ENCODE data around the gene HOXB3.

HOXB3 gene

DNA sequence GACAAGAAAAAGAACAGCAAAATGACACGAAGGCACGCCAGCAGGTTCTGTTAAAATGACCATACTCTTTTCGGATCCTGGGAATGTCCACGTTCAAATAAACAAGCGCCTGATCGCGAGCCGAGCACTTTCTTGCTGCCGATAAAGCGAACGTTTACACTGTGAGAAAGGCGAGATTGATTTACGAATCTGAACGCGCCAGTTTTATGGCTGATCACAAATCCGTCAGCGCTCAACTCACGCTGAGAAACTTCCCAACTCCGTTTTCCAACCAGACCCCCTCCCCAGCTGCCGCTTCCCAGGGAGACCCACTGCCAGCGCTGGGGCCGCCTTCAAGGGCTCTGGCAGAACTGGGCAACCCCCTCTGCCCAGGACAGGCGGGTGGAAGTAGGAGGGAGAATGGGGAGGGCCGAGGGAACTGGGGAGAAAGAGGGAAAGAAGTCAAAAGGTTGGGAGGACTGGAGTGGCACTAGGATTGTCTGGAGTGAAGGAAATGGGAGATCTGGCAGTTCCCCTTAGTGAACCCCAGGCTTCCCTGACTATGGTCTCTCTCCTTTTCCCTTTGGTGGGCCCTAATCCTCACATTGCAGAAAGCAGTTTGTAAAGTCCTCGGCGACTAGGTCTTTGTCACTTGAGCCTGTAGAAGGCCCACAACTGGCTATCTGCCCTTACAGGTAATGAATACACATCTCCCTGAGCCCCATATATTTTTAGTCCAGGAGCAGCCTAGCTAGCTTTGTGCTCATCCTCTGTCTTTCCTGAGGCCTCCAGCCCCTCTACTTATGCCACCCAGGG lies 18.8 kb downstream of the HOXB3 start:
- TF ChIP-seq, protein P1, sequence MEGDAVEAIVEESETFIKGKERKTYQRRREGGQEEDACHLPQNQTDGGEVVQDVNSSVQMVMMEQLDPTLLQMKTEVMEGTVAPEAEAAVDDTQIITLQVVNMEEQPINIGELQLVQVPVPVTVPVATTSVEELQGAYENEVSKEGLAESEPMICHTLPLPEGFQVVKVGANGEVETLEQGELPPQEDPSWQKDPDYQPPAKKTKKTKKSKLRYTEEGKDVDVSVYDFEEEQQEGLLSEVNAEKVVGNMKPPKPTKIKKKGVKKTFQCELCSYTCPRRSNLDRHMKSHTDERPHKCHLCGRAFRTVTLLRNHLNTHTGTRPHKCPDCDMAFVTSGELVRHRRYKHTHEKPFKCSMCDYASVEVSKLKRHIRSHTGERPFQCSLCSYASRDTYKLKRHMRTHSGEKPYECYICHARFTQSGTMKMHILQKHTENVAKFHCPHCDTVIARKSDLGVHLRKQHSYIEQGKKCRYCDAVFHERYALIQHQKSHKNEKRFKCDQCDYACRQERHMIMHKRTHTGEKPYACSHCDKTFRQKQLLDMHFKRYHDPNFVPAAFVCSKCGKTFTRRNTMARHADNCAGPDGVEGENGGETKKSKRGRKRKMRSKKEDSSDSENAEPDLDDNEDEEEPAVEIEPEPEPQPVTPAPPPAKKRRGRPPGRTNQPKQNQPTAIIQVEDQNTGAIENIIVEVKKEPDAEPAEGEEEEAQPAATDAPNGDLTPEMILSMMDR (IDR thresholded peaks at IDR 0.05; ENCODE audit: control extremely low read depth, extremely low read depth, low read depth, missing control alignments), result no peak
- no peak for DNase-seq (ENCODE audit: extremely low spot score)
- ChIA-PET CTCF (no interaction called here), POLR2A (no interaction called here)

DNA sequence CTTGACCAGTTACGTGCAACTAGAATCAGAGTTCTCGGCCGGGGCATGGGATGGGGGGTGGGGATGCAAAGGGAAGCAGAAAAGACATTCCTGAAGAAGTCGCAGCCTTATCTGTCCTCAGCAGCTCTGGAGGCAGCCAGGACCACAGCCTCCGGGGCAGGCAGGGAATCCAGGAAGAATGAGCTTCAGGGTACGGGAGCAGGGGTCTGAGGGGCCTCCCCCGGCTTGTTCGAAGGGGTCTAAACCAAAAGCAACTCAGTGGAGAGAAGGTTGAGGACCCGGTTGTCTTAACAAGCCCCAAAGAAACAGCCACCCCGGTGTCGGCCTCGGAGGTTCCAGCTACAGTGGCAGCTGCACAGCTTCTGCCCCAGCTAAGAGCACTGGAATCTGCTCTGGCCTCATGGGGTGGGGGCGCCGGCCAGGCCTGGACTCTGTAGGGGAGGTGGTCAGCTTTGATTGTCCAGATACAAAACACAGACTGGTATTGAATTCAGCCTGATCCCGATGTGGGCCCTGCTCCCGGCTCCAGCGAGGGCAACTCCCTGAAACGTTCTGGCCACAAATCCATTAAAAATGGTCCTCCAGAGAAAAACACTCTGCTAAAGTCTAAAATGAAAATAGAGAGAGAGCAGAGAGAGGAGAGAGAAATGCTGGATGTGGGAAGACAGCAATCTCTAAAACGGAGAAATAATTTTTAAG lies 19.6 kb downstream of the HOXB3 start:
- TF ChIP-seq, protein P1 (IDR thresholded peaks at IDR 0.05; ENCODE audit: control extremely low read depth, extremely low read depth, low read depth, missing control alignments), result no peak
- DNase-seq (ENCODE audit: extremely low spot score), result no peak
- ChIA-PET CTCF (interaction anchor here (0.8 to 1.4 kb wide), 3 partner anchors 137 to 309 kb away, joined by 3 to 5 read pairs (median 3); no protein-coding TSS in a partner anchor), POLR2A (no interaction called here)

DNA sequence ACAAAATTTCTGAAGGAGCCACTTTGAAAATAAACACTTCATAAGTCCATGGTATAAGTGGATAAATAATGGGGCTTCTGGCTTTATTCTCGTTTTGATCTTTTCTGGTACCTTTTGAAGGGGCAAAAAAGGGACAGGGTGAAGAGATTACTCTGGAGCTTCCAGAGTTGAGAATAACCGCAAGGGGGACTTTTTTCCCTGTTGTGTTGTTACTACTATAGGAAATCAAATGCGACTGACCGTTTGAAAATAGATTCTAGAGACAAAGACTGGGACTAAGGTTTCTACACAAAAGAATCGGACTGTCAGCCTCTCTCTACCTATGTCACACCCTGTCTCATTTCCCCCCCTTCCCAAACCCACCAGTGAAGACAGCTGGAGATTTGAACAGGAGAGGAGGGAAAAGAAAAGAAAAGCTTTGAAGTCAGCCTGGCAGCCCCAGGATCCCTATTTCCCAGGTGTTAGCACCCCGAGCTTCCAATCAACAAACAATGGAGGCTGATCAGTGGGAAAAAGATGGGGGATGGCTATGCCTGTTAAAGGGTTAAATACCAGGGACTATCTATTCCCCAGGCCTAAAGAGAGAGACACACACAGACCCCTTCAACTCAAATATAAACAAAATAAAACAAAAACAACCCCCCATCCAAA lies 20.2 kb downstream of the HOXB3 start:
- TF ChIP-seq, protein P1 (IDR thresholded peaks at IDR 0.05; ENCODE audit: control extremely low read depth, extremely low read depth, low read depth, missing control alignments), result no peak
- ChIA-PET POLR2A (no interaction called here), CTCF (interaction anchor here (0.8 to 1.4 kb wide), 4 partner anchors 136 to 308 kb away, joined by 3 to 5 read pairs (median 3); no protein-coding TSS in a partner anchor)
- DNase-seq (ENCODE audit: extremely low spot score), result no peak

DNA sequence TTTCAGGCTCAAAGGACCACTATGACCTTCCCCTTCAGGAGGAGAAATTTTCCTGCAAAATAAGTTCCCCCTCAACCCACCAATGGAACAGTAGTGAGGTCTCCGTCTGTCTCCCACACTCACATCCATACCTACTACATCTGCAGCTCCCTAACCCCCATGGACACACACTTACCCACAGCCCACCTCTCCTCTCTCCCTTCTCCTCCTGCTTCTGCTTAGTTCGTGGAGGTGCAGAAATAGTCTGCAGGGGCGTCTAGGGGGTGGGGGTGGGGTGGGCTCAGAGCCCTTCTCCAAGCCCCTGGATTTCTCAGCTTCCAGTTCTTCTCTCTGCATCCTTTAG lies 20.8 kb downstream of the HOXB3 start:
- DNase-seq (ENCODE audit: extremely low spot score), result no peak
- TF ChIP-seq, protein P1 (IDR thresholded peaks at IDR 0.05; ENCODE audit: control extremely low read depth, extremely low read depth, low read depth, missing control alignments), result no peak
- ChIA-PET CTCF (interaction anchor here (0.9 to 1.4 kb wide), 3 partner anchors 217 to 307 kb away, joined by 3 to 5 read pairs (median 3); no protein-coding TSS in a partner anchor), POLR2A (no interaction called here)

DNA sequence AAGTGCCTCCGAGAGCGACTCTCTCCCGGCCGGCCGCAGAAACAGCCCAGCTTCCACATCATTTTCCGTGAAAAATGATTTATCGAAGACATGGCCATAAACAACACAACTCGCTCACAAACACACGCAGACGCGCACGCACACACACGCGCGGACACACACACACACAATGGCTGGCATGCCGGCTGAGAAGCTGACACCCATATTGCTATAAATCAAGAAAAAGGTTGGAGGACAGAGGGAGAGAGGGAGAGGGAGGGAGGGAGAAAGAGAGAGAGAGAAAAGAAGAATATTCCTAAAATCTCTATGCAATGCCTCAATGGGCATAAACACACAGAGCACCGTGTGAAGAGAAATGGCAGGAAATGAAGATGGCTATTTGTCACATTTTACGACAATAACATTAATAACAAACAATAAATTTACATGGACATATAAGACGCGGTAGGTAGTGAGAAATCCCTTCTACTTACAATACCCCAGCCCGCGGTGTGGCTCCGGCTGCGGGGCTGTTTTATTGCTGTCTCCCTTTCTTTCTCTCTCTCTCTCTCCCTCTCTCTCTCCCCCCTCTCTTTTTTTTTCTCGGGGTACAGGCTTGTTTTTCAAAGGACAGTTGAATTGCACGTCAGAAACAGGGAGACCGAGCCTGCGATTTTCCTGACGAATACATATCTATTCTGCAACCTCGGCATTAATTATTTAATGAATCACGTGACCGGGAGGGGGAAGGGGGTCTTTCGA lies 21.4 kb downstream of the HOXB3 start:
- TF ChIP-seq, protein P1 (IDR thresholded peaks at IDR 0.05; ENCODE audit: control extremely low read depth, extremely low read depth, low read depth, missing control alignments), result no peak
- CTCF ChIA-PET, result interaction anchor here (0.9 to 1.2 kb wide), 2 partner anchors 111 to 217 kb away, joined by 3 read pairs; no protein-coding TSS in a partner anchor
- no peak for DNase-seq (ENCODE audit: extremely low spot score)
- POLR2A ChIA-PET, result no interaction called here
